ENCODE measurements around the gene SPEF1.
"Not testable (repeated sequence)": the region's sequence is repeated elsewhere in the genome, so short reads cannot be mapped to it uniquely, and the experiment has no call there.

The SPEF1 gene

GRCh38 chr20:3804781-3805180 lies 23.5 kb upstream of the SPEF1 start:
- DNase-seq = no peak

- no peak for DNase-seq
These were observed 23.1 kb upstream of the SPEF1 start for GRCh38 chr20:3804254-3804751.

GRCh38 chr20:3803854-3804253 lies 22.6 kb upstream of the SPEF1 start:
- no peak for DNase-seq

- DNase-seq = no peak
These were observed 22.0 kb upstream of the SPEF1 start for GRCh38 chr20:3803289-3803688.

- DNase-seq = no peak
These were observed 21.4 kb upstream of the SPEF1 start for GRCh38 chr20:3802524-3803239.

DNA sequence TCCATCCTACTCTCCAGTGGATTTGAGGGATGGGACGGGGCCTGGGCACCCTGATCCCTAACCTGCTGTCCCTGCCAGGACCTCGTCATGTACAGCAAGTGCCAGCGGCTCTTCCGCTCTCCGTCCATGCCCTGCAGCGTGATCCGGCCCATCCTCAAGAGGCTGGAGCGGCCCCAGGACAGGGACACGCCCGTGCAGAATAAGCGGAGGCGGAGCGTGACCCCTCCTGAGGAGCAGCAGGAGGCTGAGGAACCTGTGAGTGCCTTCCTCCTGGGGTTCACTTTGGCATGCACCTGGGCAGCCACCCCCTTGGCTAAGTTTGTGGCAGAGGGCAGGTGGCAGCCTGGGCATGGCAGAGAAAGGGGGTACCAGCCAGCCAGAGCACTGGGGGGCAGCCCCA lies 20.6 kb upstream of the SPEF1 start:
- no peak for DNase-seq

GRCh38 chr20:3801299-3801698 lies 20.1 kb upstream of the SPEF1 start:
- DNase-seq = no peak

GRCh38 chr20:3800878-3801260 lies 19.6 kb upstream of the SPEF1 start:
- no peak for DNase-seq

- no peak for DNase-seq
These were observed 19.1 kb upstream of the SPEF1 start for GRCh38 chr20:3800256-3800877.

GRCh38 chr20:3798908-3799248 lies 17.6 kb upstream of the SPEF1 start:
- DNase-seq = no peak

DNA sequence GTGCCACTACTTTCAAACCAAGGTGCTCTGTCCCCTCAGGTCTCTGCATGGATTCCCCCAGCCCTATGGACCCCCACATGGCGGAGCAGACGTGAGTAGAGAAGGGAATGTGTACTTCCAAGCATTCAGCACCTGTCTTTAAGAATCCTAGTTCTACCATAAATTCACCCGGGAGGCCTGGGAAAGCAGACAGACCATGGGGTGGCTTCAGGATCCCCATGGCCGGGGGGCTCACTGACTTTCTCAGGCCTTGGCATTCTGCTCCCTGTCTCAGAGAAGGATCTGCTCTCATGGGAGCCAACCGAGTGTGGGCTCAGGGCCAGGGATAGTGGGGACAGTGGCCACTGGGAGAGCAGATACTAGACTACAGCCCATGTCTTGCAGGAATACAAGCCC lies 17.1 kb upstream of the SPEF1 start:
- no peak for DNase-seq

DNA sequence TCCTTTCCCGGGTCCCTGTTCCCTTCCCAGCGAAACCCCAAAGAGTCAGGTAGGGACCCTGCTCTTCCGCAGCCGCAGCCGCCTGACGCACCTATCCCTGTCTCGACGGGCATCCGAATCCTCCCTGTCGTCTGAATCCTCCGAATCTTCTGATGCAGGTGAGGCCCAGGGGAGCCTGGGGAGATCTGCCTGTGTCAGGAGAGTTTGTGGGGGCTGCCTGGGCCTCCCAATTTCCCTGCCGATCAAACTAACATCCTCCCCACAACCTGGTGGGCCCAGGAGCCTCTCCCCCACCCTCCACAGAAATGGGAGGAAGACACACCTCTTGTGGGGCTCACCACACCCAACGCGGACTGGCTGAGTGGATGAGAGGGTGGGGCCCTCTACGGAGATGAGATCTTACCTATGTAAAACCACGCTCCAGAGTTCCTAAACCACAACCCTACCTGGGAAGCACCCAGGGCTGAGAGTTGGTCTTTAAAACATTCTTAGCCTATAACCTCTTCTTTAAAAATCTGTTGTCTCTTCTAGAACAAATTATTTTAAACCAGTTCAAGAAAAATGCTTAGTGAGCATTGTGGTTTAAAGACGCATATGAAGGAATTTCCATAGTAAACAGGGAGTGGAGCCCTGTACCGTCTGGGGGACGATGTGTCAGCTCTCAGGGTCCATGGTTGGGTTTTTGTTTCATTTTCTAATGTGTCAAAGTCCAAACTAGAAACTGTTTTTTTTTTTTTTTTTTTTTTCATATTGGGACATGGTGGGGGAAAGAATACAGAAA lies 16.5 kb upstream of the SPEF1 start:
- DNase-seq = no peak

GRCh38 chr20:3797226-3797545 lies 15.9 kb upstream of the SPEF1 start:
- DNase-seq = no peak

GRCh38 chr20:3796477-3797225 lies 15.4 kb upstream of the SPEF1 start:
- DNase-seq = no peak

- DNase-seq = peak in 1 of 2 experiments; percentile 58
These were observed 14.5 kb upstream of the SPEF1 start, which contains the start of gene CDC25B for GRCh38 chr20:3795511-3796468. TSS of gene CDC25B (plus strand) at chr20:3796310. CDS start at chr20:3796532, 222 bp downstream.

DNA sequence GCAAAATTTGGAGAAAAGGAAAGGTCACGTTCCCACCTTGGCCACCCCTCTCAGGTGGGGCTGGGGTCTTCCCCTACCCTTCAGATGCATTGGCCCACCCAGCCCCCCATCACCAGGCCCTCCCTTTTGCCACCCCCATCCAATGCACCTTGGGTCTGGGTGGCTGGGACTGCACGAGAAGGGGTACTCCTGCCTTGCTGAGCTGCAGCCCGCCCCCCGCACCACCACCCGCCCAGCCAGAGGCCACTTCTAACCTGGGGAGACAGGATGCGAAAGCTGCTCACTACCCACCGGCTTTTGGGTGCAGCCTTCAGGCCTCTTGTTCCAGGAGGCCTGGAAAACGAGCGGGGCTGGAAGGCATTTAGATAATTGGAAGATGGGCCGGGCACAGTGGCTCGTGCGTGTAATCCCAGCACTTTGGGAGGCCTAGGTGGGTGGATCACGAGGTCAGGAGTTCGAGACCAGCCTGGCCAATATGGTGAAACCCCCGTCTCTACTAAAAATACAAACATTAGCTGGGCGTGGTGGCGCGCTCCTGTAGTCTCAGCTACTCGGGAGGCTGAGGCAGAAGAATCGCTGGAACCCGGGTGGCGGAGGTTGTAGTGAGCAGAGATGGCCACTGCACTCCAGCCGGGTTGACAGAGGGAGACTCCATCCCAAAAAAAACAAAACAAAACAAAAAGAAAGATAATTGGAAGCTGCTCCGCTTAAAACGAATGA lies 13.6 kb upstream of the SPEF1 start:
- no peak for DNase-seq

- not testable (repeated sequence) for DNase-seq
These were observed 12.9 kb upstream of the SPEF1 start for GRCh38 chr20:3794168-3794567.

GRCh38 chr20:3789201-3789600 lies 8.0 kb upstream of the SPEF1 start:
- DNase-seq = not testable (repeated sequence)

DNA sequence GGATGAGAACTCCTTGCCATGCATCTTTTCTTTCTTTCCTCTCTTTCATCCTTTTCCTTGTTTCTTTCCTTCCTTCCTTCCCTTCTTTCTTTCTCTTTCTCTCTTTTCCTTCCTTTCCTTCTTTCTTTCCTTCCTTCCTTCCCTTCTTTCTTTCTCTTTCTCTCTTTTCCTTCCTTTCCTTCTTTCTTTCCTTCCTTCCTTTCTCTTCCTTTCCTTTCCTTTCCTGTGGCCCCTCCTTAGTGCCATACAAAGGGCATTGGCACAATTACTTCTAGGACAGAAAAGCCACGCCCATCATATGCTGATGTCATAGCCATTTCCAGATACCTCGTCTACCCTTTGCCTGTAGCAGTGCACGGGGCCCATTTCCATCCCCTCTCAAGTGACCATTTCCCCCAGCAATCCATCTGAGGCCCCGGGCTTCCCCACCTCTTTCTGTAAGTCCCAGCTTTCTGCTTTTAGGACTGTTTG lies 7.5 kb upstream of the SPEF1 start:
- DNase-seq = no peak

- DNase-seq = no peak
These were observed 6.2 kb upstream of the SPEF1 start for GRCh38 chr20:3787324-3788014.
